ENCODE results near the gene IKBIP.
"Not testable (repeated sequence)": the region's sequence is repeated elsewhere in the genome, so short reads cannot be mapped to it uniquely, and the experiment has no call there.

DNA sequence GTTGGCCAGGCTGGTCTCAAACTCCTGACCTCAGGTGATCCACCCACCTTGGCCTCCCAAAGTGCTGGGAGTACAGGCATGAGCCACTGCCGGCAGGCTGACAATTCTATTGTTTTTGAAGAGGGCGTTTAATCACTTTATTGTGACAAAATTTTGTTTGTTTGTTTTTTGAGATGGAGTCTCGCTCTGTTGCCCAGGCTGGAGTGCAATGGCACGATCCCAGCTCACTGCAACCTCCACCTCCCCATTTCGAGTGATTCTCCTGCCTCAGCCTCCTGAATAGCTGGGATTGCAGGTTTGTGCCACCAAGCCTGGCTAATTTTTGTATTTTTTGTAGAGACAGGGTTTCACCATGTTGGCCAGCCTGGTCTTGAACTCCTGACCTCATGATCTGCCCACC is 1.8 kb downstream of the IKBIP start:
- TF ChIP-seq ZNF571 (tag by site-specific recombination; IDR thresholded peaks at IDR 0.05) = not testable (repeated sequence)
- TF ChIP-seq, protein P1, sequence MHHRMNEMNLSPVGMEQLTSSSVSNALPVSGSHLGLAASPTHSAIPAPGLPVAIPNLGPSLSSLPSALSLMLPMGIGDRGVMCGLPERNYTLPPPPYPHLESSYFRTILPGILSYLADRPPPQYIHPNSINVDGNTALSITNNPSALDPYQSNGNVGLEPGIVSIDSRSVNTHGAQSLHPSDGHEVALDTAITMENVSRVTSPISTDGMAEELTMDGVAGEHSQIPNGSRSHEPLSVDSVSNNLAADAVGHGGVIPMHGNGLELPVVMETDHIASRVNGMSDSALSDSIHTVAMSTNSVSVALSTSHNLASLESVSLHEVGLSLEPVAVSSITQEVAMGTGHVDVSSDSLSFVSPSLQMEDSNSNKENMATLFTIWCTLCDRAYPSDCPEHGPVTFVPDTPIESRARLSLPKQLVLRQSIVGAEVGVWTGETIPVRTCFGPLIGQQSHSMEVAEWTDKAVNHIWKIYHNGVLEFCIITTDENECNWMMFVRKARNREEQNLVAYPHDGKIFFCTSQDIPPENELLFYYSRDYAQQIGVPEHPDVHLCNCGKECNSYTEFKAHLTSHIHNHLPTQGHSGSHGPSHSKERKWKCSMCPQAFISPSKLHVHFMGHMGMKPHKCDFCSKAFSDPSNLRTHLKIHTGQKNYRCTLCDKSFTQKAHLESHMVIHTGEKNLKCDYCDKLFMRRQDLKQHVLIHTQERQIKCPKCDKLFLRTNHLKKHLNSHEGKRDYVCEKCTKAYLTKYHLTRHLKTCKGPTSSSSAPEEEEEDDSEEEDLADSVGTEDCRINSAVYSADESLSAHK (tag by site-specific recombination; IDR thresholded peaks at IDR 0.05) = not testable (repeated sequence)
